Ramos (cell line): Measurements from ENCODE around the gene ASNSD1.
"Not testable (repeated sequence)": the region's sequence is repeated elsewhere in the genome, so short reads cannot be mapped to it uniquely, and the experiment has no call there.

Experiments used
- in situ Hi-C: fragments of 300-500 bp; cut with MboI; formaldehyde crosslinking; loops from one replicate; pipeline ENCODE4 v1.14.3; 2022; ENCODE audit warnings: low sequenced_read_pairs; ENCODE audit not compliant: unreplicated experiment

ASNSD1 gene

GRCh38 chr2:189641590-189641989 lies 19.7 kb upstream of the ASNSD1 start:
- in situ Hi-C loops, result no loop called here

DNA sequence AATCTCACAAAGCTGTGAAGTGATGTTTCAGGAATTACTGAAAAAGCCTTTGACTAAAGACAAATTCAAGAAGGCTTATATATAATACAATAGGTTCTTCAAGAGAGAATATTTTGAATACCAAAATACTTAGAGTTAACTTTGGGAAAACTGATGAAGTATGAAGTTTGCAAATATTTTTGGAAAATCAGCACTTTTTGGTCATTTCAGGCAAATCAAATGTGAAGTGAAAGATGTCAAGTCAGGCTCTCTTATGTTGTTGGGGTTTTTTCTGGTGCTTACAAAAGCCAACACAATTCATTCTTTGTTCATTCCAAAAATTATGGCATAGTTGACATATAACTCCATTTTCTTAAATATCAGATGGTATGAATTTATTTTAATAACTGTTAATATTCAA lies 14.7 kb upstream of the ASNSD1 start:
- in situ Hi-C loops, result no loop called here

GRCh38 chr2:189648846-189649509 lies 12.3 kb upstream of the ASNSD1 start:
- in situ Hi-C loops, result no loop called here

DNA sequence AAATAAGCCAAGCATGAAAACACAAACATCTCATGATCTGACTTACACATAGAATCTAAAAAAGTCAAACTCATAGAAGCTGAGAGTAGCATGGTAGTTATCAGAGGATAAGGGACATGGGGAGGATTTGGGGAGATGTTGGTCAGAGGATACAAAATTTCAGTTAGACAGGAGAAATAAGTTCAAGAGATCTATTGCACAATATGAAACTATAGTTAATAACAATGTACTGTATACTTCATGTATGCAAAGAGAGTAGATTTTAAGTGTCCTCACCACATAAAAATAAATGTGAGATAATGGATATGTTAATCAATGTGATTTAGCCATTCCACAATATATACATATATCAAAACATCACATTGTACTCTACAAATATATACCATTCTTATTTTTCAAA lies 10.0 kb upstream of the ASNSD1 start:
- in situ Hi-C loops, result no loop called here

DNA sequence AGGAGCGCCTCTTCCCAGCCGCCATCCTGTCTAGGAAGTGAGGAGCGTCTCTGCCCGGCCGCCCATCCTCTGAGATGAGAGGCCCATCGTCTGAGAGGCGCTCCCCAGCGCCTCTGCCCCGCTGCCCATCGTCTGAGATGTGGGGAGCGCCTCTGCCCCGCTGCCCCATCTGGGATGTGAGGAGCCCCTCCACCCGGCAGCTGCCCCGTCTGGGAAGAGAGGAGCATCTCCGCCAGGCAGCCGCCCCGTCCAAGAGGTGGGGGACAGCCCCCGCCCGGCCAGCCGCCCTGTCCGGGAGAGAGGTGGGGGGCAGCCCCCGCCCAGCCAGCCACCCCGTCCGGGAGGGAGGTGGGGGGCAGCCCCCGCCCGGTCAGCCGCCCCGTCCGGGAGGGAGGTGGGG lies 7.8 kb upstream of the ASNSD1 start:
- in situ Hi-C loops, result not testable (repeated sequence)

DNA sequence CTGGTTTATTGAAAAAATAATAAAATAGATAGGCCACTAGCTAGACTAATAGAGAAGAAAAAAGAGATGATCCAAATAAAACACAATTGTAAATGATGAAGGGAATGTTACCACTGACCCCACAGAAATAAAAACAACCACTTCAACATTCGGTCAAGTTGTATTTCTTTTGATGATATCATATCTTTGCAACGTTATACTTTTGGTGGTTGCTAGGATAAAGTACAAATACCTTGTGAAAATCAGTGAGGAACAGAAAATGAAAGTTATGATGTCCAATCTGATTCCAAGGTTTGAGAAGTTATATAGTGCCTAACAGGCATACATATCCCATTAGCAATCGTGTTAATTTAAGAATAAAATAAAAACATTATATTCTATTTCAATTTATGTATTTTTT lies 6.6 kb upstream of the ASNSD1 start:
- in situ Hi-C loops, result no loop called here

- in situ Hi-C loops, result no loop called here
Measured at GRCh38 chr2:189657867-189658266, 3.4 kb upstream of the ASNSD1 start.

DNA sequence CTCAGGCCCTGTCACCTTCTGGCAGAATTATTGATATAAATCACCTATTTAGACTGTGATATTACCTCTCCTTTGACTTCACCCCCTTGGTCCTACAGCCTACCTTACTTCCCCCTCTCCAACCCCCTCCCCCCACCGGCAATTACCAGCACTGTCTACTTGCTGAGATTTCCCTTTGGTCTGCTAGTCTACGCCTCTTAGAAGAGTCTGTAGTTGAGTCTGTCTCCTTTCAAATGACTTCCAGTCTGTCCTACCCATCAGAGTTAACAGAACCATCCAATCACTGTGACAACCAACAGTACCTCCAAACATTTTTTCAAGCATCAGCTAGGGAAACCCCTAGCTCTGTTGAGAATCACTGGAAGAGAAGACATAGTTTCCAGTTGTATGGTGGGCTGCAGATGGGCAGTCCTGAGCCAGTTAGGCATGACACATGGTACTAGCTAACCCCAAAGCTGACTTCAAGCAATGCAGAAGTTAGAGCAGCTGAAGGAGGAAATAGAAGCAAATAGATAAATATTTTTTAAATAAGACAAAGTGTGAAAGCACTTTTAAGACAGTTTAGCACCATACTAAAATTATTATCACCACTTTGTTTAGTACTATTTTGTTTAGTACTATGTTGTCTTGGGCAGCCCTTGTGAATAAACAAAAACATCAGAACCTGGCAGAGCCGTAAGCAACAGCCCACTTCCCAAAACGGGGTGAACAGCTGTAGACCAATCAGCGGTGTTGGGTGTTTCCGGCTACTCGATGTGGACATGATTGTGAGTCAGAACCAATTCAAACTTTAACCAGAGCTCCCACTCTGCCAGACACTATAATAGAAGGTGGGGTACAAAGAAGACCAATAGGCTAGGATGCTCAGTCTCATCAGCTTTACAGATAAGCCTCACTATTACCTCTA lies 2.7 kb upstream of the ASNSD1 start:
- in situ Hi-C loops, result no loop called here

DNA sequence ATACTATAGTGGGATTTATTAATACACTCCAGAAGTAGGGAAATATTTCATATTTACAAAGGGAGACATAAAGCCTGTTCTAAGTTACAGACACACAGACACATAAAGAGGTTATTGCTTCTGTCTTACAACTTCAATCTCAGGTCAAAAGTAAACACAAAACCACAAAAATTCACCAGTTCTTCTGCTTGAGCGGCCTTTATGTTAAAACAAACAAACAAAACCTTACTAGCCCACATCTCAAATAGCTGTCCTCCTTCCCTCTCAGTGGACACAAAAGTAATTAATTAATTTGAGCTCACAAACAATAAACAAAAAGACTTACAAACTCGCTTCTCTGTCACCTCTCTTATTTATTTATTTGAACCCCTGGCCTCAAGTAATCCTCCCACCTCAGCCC lies 1.5 kb upstream of the ASNSD1 start:
- in situ Hi-C loops, result no loop called here

DNA sequence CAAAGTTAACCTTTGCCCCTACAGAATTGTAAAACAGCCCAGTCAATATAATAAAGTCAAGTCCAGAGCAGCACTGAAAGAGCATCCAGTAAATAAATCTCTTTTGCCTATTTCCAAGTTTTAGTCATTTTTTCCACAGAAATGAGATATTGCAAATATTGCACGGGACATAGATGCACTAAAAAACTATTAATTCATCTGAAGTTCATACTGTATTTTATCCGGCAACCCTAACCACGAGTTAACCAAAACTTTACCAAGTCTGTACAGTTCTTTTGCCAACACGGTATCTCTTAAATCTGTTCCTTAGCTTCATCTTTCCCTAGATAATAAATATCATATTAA lies 484 bp upstream of the ASNSD1 start:
- in situ Hi-C loops, result no loop called here

DNA sequence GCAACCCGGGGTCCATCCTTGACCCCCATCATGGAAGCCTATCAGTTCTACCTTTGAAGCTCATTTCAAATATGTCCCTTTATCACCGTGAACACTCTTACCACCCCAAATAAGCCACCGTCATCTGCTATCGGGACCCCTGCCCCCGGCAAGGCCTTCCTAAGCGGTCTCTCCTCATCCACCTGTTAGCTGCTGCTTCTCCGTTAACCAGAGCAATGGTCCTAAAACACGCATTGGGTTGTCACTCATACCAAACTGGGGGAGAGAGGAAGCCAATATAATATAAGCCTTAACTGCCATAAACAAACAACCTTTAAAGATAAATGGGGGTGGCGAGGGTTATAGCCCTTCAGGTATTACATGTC lies 680 bp downstream of the ASNSD1 start:
- in situ Hi-C loops, result no loop called here

- in situ Hi-C loops, result no loop called here
Measured at GRCh38 chr2:189662669-189663226, 1.5 kb downstream of the ASNSD1 start.

DNA sequence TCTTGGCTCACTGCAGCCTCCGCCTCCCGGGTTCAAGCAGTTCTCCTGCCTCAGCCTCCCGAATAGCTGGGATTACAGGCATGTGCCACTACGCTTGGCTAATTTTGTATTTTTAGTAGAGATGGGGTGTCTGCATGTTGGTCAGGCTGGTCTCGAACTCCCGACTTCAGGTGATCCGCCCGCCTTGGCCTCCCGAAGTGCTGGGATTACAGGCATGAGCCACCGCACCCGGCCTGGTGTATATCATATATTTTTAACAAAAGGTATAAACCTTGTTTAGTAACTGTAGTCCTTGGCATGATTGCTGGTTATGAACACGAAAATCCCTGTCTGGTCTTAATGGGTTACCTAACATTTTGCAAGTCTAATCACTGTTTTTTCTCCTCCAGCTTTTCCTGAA lies 2.1 kb downstream of the ASNSD1 start:
- in situ Hi-C loops, result not testable (repeated sequence)

DNA sequence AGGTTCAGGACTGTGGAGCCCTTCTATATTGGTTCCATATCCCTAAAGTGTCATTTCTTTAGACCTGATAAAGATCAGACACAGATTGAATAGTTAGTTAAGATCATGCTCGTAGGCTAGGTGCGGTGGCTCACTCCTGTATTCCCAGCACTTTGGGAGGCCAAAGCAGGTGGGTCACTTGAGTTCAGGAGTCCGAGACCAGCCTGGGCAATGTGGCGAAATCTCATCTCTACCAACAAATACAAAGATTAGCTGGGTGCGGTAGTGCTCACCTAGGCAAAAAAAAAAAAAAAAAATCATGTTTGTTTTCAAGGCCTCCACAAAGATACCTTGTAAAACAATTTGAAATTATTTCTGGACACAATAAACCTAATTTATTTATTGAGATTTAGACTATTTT lies 8.7 kb downstream of the ASNSD1 start:
- in situ Hi-C loops, result no loop called here

DNA sequence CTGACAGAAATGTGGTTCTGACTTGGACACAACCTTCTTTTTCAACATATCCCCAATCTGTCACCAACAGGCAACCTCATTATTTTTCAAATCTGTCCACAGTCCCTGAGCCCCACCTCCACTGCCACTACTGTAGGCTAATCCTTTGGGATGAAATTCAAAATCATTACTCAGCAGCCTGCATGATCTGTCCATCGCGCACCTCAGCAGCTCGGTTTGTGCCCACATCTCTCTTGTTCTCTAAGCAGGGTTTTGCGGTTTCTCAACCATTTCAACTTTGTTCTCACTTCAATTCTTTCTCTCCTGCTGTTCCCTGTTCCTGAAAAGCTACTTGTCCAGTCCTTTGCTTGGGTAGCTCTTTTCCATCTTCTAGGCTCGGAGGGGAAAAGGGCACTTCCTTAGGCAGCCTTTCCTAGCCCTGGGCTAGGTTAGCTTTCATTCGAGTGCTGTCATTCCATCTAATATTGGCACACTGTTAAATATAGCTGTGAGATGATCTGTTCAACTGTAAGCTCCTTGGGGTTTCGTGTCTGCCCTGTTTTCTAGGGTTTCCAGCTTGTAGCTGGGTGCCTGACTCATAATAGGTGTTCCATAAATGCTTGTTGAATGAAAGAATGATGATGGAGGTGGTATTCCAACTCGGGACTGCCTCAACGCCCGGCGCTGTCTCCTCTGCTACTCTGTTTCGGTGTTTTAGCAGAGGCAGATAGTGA lies 12.6 kb downstream of the ASNSD1 start:
- in situ Hi-C loops, result no loop called here

- in situ Hi-C loops, result no loop called here
Measured at GRCh38 chr2:189674374-189675112, 13.3 kb downstream of the ASNSD1 start, which contains the start of gene ANKAR. ANKAR (plus strand) TSS chr2:189674670; CDS start chr2:189676491, 1,821 bp downstream.

DNA sequence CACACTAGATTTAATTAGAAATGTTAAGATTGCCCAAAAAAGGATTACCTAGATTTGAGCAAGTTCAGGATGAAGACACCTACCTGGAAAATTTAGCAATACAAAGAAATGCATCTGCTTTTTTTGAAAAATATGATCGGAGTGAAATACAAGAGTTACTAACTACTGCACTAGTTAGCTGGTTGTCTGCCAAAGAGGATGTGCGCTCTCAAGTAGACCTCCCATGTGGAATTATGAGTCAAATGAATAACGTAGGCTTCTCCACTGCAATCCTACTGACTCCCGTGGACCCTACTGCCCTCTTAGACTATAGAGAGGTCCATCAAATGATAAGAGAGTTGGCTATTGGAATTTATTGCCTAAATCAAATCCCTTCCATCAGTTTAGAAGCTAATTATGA lies 15.2 kb downstream of the ASNSD1 start:
- in situ Hi-C loops, result no loop called here

DNA sequence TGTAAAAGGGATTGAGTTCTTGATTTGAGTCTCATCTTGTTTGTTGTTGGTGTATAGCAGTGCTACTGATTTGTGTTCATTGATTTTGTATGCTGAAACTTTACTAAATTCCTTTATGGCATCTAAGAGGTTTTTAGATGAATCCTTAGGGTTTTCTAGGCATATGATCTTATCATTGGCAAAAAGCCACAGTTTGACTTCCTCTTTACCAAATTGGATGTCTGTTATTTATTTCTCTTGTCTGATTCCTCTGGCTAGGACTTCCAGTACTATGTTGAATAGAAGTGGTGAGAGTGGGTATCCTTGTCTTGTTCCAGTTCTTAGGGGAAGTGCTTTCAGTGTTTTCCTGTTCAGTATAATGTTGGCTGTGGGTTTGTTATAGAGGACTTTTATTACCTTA lies 18.0 kb downstream of the ASNSD1 start:
- in situ Hi-C loops, result no loop called here

- in situ Hi-C loops, result no loop called here
Measured at GRCh38 chr2:189681203-189681602, 19.9 kb downstream of the ASNSD1 start.

- in situ Hi-C loops, result no loop called here
Measured at GRCh38 chr2:189681903-189682302, 20.6 kb downstream of the ASNSD1 start.
